VCaP (cell line): Measurements from ENCODE around the gene KAZALD1.

Source experiments
- H3K27ac ChIP-seq: fragments of 450-650 bp; 2 replicates; pipeline ENCODE4 v1.5.1; 2017
- TF ChIP-seq, protein P1 (sequence below): fragments of 450-650 bp; conservative IDR thresholded peaks from 2 replicates; pipeline ENCODE4 v1.5.1; 2017; ENCODE audit warnings: mild to moderate bottlenecking, moderate library complexity

Gene KAZALD1

DNA sequence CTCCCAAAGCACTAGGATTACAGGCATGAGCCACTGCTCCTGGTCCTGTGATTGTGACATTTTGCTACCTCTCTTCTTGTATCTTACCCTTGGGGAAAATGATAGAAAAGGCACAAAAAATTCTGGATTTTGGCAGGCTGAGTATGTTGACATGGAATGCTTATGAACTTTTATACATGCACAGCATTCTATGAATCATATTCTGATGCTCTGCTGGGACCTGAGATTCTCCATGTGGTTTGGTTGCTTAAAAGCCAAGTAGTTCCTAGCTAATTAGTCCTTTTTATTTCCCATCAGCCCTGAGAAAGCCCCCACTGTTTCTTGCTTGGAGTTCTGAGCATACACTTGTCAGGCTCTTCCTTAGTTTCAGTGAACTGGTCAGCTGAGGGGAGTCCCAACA lies 8.3 kb upstream of the KAZALD1 start:
- H3K27ac ChIP-seq = no peak overlapping the region
- TF ChIP-seq, protein P1, sequence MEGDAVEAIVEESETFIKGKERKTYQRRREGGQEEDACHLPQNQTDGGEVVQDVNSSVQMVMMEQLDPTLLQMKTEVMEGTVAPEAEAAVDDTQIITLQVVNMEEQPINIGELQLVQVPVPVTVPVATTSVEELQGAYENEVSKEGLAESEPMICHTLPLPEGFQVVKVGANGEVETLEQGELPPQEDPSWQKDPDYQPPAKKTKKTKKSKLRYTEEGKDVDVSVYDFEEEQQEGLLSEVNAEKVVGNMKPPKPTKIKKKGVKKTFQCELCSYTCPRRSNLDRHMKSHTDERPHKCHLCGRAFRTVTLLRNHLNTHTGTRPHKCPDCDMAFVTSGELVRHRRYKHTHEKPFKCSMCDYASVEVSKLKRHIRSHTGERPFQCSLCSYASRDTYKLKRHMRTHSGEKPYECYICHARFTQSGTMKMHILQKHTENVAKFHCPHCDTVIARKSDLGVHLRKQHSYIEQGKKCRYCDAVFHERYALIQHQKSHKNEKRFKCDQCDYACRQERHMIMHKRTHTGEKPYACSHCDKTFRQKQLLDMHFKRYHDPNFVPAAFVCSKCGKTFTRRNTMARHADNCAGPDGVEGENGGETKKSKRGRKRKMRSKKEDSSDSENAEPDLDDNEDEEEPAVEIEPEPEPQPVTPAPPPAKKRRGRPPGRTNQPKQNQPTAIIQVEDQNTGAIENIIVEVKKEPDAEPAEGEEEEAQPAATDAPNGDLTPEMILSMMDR = no peak

DNA sequence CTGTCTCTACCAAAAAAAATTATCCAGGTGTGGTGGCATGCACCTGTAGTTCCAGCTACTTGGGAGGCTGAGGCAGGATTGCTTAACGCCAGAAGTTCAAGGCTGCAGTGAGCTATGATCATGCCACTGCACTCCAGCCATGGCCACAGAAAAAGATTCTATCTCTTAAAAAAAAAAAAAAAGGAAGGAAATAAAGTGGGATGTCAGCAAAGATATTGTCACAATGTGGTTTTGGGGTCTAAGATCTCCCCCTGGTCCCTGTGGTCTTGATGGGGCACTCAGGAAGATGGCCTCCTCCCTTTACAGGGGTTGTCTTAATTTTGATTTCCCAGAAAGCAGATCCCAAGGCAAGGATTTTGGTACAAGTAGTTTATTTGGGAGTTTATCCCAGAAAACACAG lies 7.4 kb upstream of the KAZALD1 start:
- no peak overlapping the region for H3K27ac ChIP-seq
- TF ChIP-seq, protein P1 = no peak

DNA sequence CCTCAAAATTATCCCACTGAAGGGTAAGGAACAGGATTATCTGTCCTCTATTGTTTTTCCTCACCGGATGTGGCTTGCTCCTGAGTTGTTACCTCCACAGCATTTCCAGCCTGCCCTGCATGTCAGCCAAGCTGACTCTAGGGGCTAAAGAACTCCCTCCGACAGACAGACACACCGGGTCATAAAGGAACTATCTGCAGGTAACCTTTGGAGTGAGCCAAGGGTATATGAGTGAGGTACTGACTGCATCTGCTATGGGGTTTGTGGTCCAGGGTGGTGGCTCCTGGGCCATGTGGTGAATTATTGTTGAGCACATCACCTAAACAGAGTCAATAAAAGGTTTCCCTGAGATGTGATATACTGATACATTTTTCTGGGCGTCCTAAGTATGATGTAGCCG lies 6.9 kb upstream of the KAZALD1 start:
- H3K27ac ChIP-seq = no peak overlapping the region
- TF ChIP-seq, protein P1 = no peak

DNA sequence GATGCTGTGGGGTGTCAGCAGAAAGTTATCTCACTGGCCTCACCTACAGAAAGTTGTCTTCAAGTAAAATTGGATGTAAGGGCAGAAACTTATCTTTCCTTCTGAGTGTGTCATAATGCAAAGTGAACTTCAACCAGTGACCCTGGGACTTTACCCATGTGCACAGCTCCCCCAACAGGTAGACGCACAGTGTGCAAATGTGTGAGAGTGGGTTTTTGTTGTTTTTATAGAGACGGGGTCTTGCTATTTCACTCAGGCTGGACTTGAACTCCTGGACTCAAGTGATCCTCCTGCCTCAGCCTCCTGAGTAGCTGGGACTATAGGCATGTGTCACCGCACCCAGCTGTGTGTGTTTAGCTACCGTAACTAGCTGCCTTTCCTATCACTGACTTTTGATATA lies 6.4 kb upstream of the KAZALD1 start:
- H3K27ac ChIP-seq = no peak overlapping the region
- TF ChIP-seq, protein P1 = 0 out of 2 replicates have a peak, but pooled peaks have one; percentile 12

DNA sequence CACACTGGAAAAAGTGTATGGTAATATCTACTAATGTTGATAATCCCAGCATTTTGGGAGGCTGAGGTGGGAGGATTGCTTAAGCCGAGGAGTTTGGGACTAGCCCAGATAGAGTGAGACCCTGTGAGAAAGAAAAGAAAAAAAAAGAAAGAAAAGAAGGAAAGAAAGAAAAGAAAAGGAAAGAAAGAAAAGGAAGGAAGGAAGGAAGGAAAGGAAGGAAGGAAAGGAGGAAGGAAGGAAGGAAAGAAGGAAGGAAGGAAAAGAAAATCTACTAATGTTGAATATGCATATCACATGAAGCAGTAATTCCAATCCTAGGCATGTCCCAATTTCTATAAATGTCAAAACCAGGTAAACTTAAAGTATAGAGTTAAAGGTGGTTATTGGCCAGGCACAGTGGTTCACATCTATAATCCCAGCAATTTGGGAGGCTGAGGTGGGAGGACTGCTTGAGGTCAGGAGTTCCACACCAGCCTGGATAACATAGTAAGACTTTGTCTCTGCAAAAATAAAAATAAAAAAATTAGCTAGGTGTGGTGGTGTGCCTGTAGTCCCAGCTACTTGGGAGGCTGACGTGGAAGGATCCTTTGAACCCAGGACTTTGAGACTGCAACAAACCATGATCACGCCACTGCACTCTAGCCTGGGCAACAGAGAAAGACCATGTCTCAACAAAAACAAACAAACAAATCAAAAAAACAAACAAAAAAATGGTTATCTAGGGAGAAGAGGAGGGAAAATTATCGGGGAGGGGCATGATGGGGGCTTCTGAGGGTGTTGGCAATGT lies 5.2 kb upstream of the KAZALD1 start:
- TF ChIP-seq, protein P1 = no peak
- H3K27ac ChIP-seq = no peak overlapping the region

DNA sequence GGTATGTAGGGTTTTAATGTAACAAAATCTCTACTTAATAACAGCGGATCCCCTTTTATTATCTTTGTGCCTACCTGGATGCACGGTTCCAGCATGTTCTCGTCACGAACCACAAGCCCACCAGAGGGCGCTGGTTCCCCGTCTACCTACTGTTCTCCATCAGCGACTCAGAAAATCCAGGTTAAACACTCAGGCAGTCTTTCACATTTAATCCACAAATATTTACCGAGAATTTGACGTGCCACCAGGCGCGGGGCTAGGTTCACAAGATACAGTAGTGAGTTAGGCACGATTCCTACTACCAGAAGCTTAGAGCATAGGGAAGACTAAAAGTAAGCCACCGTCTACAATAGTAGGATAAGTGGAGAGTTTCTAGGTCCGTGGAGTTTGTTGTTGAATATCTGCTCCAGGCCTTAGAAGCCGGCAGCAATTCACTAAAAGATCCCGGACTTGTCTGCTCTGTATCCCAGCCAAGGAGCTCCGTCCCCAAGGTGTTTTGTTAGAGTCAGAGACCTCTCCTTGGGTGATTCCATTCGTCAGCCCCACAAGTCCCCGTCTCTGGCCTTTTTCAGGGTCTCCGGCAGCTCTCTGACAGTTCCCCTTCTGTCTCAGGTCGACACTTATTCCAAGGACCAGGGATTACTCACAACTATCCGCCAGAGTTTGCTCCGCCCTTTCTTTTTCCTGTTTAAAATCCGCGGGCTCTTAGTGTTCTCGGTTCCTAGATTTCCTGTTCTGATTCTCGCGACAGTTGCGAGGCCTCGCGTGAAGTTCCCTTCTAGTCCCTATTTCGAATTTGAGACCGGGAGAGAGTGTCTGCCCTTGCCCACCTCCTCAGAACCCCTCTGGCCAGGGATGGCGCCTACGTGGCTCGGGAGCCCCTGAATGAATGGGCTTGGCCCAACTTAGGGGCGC lies 1.5 kb upstream of the KAZALD1 start:
- TF ChIP-seq, protein P1 = peak; percentile 93
- H3K27ac ChIP-seq = peak overlapping the region; percentile 94

DNA sequence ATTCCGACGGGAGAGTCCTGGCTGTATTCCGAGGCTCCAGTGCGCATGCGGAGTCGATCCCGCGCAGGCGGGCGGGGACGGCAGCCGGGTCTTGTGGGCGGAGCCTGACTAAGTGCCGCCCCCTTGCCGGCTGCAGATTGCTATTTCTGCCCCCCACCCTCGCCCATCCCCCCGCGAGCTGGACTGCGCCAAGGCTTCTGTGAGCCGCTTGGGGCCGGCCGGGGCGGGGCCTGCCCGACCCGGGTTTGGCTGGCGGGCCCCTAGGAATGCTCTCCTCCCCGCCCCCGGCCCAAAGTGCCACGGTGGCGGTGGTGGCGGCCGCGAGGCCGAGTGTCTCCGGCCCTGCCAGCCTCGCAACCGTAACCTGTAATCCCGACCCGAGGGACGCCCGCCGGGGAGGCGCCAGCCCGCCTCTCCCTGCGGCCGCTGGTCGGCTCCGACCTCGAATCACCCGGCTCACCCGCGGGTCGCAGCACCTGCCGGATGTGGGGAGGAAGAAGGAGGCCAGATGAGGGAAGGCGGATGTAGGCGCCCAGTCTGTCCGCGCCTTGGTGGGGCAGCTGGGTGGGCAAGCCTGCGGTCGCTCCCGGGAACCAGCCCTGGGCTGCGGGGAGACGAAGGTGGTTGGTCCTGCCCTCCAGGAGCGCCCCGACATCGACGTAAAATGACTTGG lies 702 bp upstream of the KAZALD1 start:
- H3K27ac ChIP-seq = peak overlapping the region; percentile 94

More for the DNA sequence above, 702 bp upstream of the KAZALD1 start:
- TF ChIP-seq, protein P1 = no peak
